Esophagus squamous epithelium (tissue), 4 donors: ENCODE data around the gene GMEB2.

ENCODE experiments used
- POLR2A ChIP-seq, 4 donors: fragments of 450-650 bp; IDR thresholded peaks; one replicate each; pipeline ENCODE4 v1.6.1; 2017; ENCODE audit warnings: antibody characterized with exemption in 4 of 4, mild to moderate bottlenecking in 4 of 4, moderate library complexity in 3 of 4
- TF ChIP-seq, protein P1 (sequence below), 6 experiments: fragments of 450-650 bp in 4 of 6; fragments of 200-600 bp in 2 of 6; sonication (generic) in 2 of 6; IDR thresholded peaks; one replicate each; pipeline ENCODE4 v1.5.1; 2016 to 2019; ENCODE audit warnings: antibody characterized with exemption in 6 of 6, mild to moderate bottlenecking in 4 of 6, moderate library complexity in 4 of 6

DNA sequence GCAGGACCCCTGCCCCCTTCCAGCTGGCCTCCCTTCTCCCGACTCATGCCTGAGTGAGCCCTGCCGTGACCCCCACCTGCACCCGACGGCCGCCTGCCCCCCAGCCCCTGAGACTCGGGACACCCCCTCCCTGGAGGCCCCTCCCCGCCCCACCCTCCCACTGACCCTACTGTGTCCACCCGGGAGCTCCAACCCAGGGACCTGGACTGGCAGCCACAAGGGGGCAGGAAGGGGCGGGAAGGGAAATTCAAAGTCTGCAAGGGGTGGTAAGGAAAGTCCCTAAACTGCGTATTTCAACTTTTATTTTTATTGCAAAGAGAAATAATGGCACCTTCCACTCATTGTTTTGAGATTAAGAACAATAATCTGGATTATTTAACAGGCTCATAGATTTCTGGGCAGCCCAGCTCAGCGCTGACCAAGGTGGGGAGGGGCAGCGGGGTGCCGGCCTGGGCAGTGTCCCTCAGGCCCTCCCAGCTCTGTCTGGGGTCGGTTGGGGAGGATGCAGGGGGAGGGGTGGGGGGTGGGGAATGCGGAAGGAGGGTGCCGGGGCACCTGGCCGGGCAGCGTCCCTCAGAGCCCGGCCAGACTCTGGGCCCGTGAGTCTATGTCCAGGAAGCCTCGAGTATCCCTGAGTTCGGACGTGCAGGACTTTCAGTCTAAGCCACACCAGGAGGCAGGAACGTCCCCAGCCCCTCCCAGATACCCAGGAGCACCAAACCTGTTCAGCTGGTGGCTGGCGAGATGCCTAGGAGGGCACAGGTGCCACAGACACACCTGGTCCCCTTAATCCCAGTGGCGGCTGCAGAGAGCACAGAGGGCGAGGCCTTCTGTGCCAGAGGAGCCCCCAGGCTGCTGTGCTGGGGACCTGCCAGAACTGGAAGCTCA lies 88.5 kb downstream of the GMEB2 start:
- TF ChIP-seq, protein P1, sequence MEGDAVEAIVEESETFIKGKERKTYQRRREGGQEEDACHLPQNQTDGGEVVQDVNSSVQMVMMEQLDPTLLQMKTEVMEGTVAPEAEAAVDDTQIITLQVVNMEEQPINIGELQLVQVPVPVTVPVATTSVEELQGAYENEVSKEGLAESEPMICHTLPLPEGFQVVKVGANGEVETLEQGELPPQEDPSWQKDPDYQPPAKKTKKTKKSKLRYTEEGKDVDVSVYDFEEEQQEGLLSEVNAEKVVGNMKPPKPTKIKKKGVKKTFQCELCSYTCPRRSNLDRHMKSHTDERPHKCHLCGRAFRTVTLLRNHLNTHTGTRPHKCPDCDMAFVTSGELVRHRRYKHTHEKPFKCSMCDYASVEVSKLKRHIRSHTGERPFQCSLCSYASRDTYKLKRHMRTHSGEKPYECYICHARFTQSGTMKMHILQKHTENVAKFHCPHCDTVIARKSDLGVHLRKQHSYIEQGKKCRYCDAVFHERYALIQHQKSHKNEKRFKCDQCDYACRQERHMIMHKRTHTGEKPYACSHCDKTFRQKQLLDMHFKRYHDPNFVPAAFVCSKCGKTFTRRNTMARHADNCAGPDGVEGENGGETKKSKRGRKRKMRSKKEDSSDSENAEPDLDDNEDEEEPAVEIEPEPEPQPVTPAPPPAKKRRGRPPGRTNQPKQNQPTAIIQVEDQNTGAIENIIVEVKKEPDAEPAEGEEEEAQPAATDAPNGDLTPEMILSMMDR (IDR thresholded peaks at IDR 0.05), result peak in 2 of 6 experiments; percentile 7 to 9
- no peak for TF ChIP-seq POLR2A (IDR thresholded peaks at IDR 0.05)
